H9 (cell line): ENCODE data around the gene NFAM1. TPM values are rescaled to one million over a fixed set of nuclear protein-coding genes. Genes with fewer than 3 reads are reported as not detected.

Source experiments
- DNase-seq: peaks from one replicate; pipeline ENCODE4 v3.0.0-alpha.2; 2017
- H2AFZ ChIP-seq: one replicate; pipeline ENCODE4 v1.6.1; 2013; ENCODE audit warnings: mild to moderate bottlenecking, low read length, control low read depth, moderate library complexity
- H2AK5ac ChIP-seq: 2 replicates; pipeline ENCODE4 v1.6.1; 2013; ENCODE audit warnings: low read length, control low read depth, mixed read lengths; ENCODE audit not compliant: insufficient read length
- H2BK120ac ChIP-seq: one replicate; pipeline ENCODE4 v1.6.1; 2013; ENCODE audit warnings: low read depth, mild to moderate bottlenecking, low read length, control low read depth, inconsistent platforms; ENCODE audit not compliant: poor library complexity, severe bottlenecking
- H2BK12ac ChIP-seq: 2 replicates; pipeline ENCODE4 v1.6.1; 2013; ENCODE audit warnings: low read length, control low read depth, mixed read lengths, low read depth; ENCODE audit not compliant: insufficient read length
- H2BK15ac ChIP-seq: 2 replicates; pipeline ENCODE4 v1.6.1; 2013; ENCODE audit warnings: low read depth, low read length, control low read depth
- H2BK20ac ChIP-seq: one replicate; pipeline ENCODE4 v1.6.1; 2013; ENCODE audit warnings: low read depth, mild to moderate bottlenecking, low read length, control low read depth, inconsistent platforms; ENCODE audit not compliant: poor library complexity, severe bottlenecking
- H2BK5ac ChIP-seq: 2 replicates; pipeline ENCODE4 v1.6.1; 2013; ENCODE audit warnings: low read length, control low read depth, mixed read lengths; ENCODE audit not compliant: insufficient read length
- H3K14ac ChIP-seq: 2 replicates; pipeline ENCODE4 v1.6.1; 2013; ENCODE audit warnings: low read length, control low read depth; ENCODE audit not compliant: insufficient read depth
- H3K18ac ChIP-seq: 2 replicates; pipeline ENCODE4 v1.6.1; 2013; ENCODE audit warnings: low read depth, mild to moderate bottlenecking, mixed read lengths, low read length, control low read depth; ENCODE audit not compliant: insufficient read length
- H3K23ac ChIP-seq: 2 replicates; pipeline ENCODE4 v1.6.1; 2013; ENCODE audit warnings: low read length, control low read depth, mixed read lengths, low read depth; ENCODE audit not compliant: insufficient read length
- H3K23me2 ChIP-seq: 2 replicates; pipeline ENCODE4 v1.6.1; 2013; ENCODE audit warnings: low read depth, mild to moderate bottlenecking, mixed read lengths, low read length, control low read depth; ENCODE audit not compliant: insufficient read length, poor library complexity, severe bottlenecking
- H3K27ac ChIP-seq: 2 replicates; pipeline ENCODE4 v1.5.1; 2013; ENCODE audit warnings: low read length, control low read depth, mixed read lengths, low read depth; ENCODE audit not compliant: insufficient read length
- H3K27me3 ChIP-seq: 2 replicates; pipeline ENCODE4 v1.6.1; 2013; ENCODE audit warnings: low read length, control low read depth, inconsistent platforms; ENCODE audit not compliant: insufficient read depth
- H3K4ac ChIP-seq: 2 replicates; pipeline ENCODE4 v1.6.1; 2013; ENCODE audit warnings: low read depth, mild to moderate bottlenecking, control low read depth, inconsistent platforms, low read length, moderate library complexity
- H3K4me1 ChIP-seq: 2 replicates; pipeline ENCODE4 v1.6.1; 2013; ENCODE audit warnings: low read length, control low read depth, inconsistent platforms; ENCODE audit not compliant: insufficient read depth
- H3K4me2 ChIP-seq: 2 replicates; pipeline ENCODE4 v1.6.1; 2013; ENCODE audit warnings: low read length, control low read depth, mixed read lengths; ENCODE audit not compliant: insufficient read length, insufficient read depth
- H3K56ac ChIP-seq: 2 replicates; pipeline ENCODE4 v1.6.1; 2013; ENCODE audit warnings: low read depth, mild to moderate bottlenecking, mixed read lengths, low read length, control low read depth; ENCODE audit not compliant: insufficient read length
- H3K79me1 ChIP-seq: 2 replicates; pipeline ENCODE4 v1.6.1; 2013; ENCODE audit warnings: low read depth, mild to moderate bottlenecking, moderate library complexity, low read length, control low read depth, inconsistent platforms; ENCODE audit not compliant: insufficient read depth, poor library complexity, severe bottlenecking
- H3K79me2 ChIP-seq: 2 replicates; pipeline ENCODE4 v1.6.1; 2013; ENCODE audit warnings: low read length, control low read depth, inconsistent platforms; ENCODE audit not compliant: insufficient read depth
- H3K9ac ChIP-seq: 2 replicates; pipeline ENCODE4 v1.6.1; 2013; ENCODE audit warnings: low read length, control low read depth, mixed read lengths; ENCODE audit not compliant: insufficient read length; ENCODE audit errors: extremely low read depth
- H3K9me3 ChIP-seq: one replicate; pipeline ENCODE4 v1.6.1; 2013; ENCODE audit warnings: low read depth, low read length, inconsistent platforms; ENCODE audit not compliant: control insufficient read depth
- H3T11ph ChIP-seq: one replicate; pipeline ENCODE4 v1.6.1; 2013; ENCODE audit warnings: mild to moderate bottlenecking, low read length, control low read depth, inconsistent platforms
- H4K20me1 ChIP-seq: one replicate; pipeline ENCODE4 v1.6.1; 2013; ENCODE audit not compliant: control insufficient read depth, insufficient read length, insufficient read depth
- H4K5ac ChIP-seq: 2 replicates; pipeline ENCODE4 v1.6.1; 2013; ENCODE audit warnings: low read depth, mild to moderate bottlenecking, mixed read lengths, low read length, control low read depth; ENCODE audit not compliant: insufficient read length
- H4K8ac ChIP-seq: replicated peaks from 2 replicates; pipeline ENCODE4 v1.6.1; 2013; ENCODE audit warnings: low read length, control low read depth, mixed read lengths, low read depth; ENCODE audit not compliant: insufficient read length
- H4K91ac ChIP-seq: 2 replicates; pipeline ENCODE4 v1.6.1; 2013; ENCODE audit warnings: low read depth, mild to moderate bottlenecking, moderate library complexity, mixed read lengths, low read length, control low read depth; ENCODE audit not compliant: insufficient read length
- H3K27ac Mint-ChIP-seq, 3 experiments: 2 replicates in 2 of 3; 3 replicates in 1 of 3; pipeline ENCODE4 v1.8.0; 2020 to 2021; ENCODE audit warnings: mixed read lengths in 3 of 3, mild to moderate bottlenecking in 1 of 3, moderate library complexity in 1 of 3
- H3K27me3 Mint-ChIP-seq: 2 replicates; pipeline ENCODE4 v1.8.0; 2021; ENCODE audit warnings: low read depth, mild to moderate bottlenecking, moderate library complexity, mixed read lengths
- H3K36me3 Mint-ChIP-seq, 3 experiments: 2 replicates in 2 of 3; 3 replicates in 1 of 3; pipeline ENCODE4 v1.8.0; 2020 to 2021; ENCODE audit warnings: low read depth in 3 of 3, mixed read lengths in 3 of 3; ENCODE audit not compliant: insufficient read depth in 1 of 3
- H3K4me1 Mint-ChIP-seq, 2 experiments: 2 replicates each; pipeline ENCODE4 v1.8.0; 2020; ENCODE audit warnings: mixed read lengths in 2 of 2
- H3K4me3 Mint-ChIP-seq, 2 experiments: 2 replicates in 1 of 2; 3 replicates in 1 of 2; pipeline ENCODE4 v1.8.0; 2020 to 2021; ENCODE audit warnings: mild to moderate bottlenecking in 2 of 2, mixed read lengths in 2 of 2, moderate library complexity in 1 of 2
- H3K9me3 Mint-ChIP-seq, 2 experiments: 2 replicates in 1 of 2; 3 replicates in 1 of 2; pipeline ENCODE4 v1.8.0; 2020; ENCODE audit warnings: mild to moderate bottlenecking in 2 of 2, mixed read lengths in 2 of 2, moderate library complexity in 1 of 2
- WGBS: extraction: QIAGEN DNeasy Blood & Tissue Kit; methylation state at CpG from one replicate; pipeline ENCODE4 v1.1.7; 2013; ENCODE audit warnings: missing lambda C conversion rate, low lambda C conversion rate, mixed read lengths; ENCODE audit not compliant: insufficient read length; ENCODE audit errors: extremely low coverage; 5-methylcytosine and 5-hydroxymethylcytosine counted together
- total RNA-seq: library from RNA; stranded (reverse); gene quantifications from 2 replicates; pipeline ENCODE4 v1.2.1, GENCODE V29; 2021
- TF ChIP-seq, protein P1 (sequence below): fragments of 200-600 bp; sonication (generic); conservative IDR thresholded peaks from 3 replicates; pipeline ENCODE4 v1.8.0; 2021; ENCODE audit warnings: antibody characterized with exemption, mild to moderate bottlenecking

The NFAM1 gene
- total RNA-seq, 1 experiment from 2014 or later, result 0.68 TPM

DNA sequence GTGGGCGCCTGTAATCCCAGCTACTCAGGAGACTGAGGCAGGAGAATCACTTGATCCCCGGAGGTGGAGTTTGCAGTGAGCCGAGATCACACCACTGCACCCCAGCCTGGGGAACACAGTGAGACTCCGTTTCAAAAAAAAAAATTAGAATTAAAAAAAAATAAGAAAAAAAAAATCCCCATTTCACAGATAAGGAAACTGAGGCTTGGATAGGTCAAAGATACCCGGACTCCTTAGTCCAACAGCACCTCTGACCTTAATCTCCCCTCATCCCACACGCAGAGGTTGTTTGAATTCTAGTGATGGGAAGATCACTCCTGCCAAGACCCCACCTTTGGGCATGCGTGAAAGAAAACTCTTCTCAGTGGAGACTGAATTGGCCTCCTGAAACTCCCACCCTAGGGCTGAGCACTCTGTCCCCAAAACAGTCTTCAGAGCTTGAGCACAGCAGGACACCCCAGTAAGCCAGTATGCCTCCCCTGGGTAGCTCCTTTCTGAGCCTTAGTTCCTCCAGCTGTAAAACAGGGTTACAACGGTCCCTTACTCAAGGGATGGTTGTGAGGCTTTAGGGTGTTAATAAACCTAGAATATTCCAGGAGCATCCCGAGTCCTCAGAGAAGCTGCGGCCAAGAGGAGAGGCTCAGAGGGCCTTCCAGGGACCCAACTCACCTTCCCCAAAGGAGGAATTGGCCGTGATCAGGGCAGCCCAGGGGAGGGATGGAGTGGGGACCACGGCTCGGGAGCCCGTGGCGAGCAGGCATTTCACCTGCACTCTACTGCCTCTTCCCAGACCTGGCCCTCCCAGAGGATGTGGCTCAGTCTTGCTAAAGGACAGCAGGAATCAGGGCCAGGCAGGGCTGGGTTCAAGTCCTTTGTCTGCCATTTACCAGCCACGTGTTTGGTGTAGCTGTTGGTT, 73.3 kb downstream of the NFAM1 start:
- H3K9me3 ChIP-seq, result no peaks in the 10 kb centered on the region
- H3K14ac ChIP-seq, result no peak overlapping the region
- no peak overlapping the region for H3T11ph ChIP-seq
- H3K56ac ChIP-seq, result no peak overlapping the region
- no peak overlapping the region for H2BK12ac ChIP-seq
- no peaks in the 10 kb centered on the region; the same call in 1 of the 2 replicates for H3K27me3 ChIP-seq
- H2AFZ ChIP-seq, result no peak overlapping the region
- H4K8ac ChIP-seq, result no peak overlapping the region
- no peak overlapping the region for H2BK15ac ChIP-seq
- H3K4me1 ChIP-seq, result no peaks in the 10 kb centered on the region
- peak overlapping the region; percentile 38 for H3K18ac ChIP-seq
- no peaks in the 10 kb centered on the region for H4K20me1 ChIP-seq
- no peak overlapping the region for H2BK120ac ChIP-seq
- H3K27ac ChIP-seq, result no peak overlapping the region
- Mint-ChIP-seq H3K27me3 (peaks cover 34% of the 10 kb centered on the region), H3K4me3 (no peak overlapping the region), H3K36me3 (peaks cover 0 to 4% (median 2%) of the 10 kb centered on the region in 3 experiments; a peak in 3 of 7 replicates), H3K4me1 (peaks cover 19 to 31% of the 10 kb centered on the region in 2 experiments), H3K9me3 (no peaks in the 10 kb centered on the region; a peak in 1 of 5 replicates), H3K27ac (no peak overlapping the region)
- no peak overlapping the region for H2AK5ac ChIP-seq
- no peak overlapping the region for H3K23ac ChIP-seq
- WGBS, result no CpG with 5 or more reads among the region's 16 CpGs
- TF ChIP-seq, protein P1, sequence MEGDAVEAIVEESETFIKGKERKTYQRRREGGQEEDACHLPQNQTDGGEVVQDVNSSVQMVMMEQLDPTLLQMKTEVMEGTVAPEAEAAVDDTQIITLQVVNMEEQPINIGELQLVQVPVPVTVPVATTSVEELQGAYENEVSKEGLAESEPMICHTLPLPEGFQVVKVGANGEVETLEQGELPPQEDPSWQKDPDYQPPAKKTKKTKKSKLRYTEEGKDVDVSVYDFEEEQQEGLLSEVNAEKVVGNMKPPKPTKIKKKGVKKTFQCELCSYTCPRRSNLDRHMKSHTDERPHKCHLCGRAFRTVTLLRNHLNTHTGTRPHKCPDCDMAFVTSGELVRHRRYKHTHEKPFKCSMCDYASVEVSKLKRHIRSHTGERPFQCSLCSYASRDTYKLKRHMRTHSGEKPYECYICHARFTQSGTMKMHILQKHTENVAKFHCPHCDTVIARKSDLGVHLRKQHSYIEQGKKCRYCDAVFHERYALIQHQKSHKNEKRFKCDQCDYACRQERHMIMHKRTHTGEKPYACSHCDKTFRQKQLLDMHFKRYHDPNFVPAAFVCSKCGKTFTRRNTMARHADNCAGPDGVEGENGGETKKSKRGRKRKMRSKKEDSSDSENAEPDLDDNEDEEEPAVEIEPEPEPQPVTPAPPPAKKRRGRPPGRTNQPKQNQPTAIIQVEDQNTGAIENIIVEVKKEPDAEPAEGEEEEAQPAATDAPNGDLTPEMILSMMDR, result no peak
- no peak overlapping the region for H2BK5ac ChIP-seq
- H3K4me2 ChIP-seq, result no peak overlapping the region
- no peaks in the 10 kb centered on the region for H3K79me2 ChIP-seq
- no peak for DNase-seq
- H4K5ac ChIP-seq, result no peak overlapping the region
- H3K23me2 ChIP-seq, result no peaks in the 10 kb centered on the region
- H2BK20ac ChIP-seq, result no peak overlapping the region
- H3K4ac ChIP-seq, result no peak overlapping the region
- no peak overlapping the region for H3K9ac ChIP-seq
- H3K79me1 ChIP-seq, result no peaks in the 10 kb centered on the region
- no peak overlapping the region for H4K91ac ChIP-seq
